Frontal cortex (tissue), 4 donors: ENCODE measurements around the gene NACA. TPM values are rescaled to one million over a fixed set of nuclear protein-coding genes. Genes with fewer than 3 reads are reported as not detected.

ENCODE experiments used
- DNase-seq, 2 donors: peaks; one replicate each; pipeline ENCODE4 v3.0.0; 2012; ENCODE audit warnings: low spot score in 2 of 2
- FAIRE-seq: peaks from 2 replicates; lab custom pipeline; 2012; peaks lifted over from hg19 to GRCh38; lab: Jason Lieb, UNC
- small RNA-seq: library from RNA; depleted of rRNA; stranded (forward); fragments of <200 nt; gene quantifications from one replicate; pipeline ENCODE3, GENCODE V24; 2014
- total RNA-seq: library from RNA; depleted of rRNA; stranded (reverse); fragments of >200 nt; gene quantifications from one replicate; pipeline ENCODE4 v1.2.3, GENCODE V29; 2014
- donor health status: control.
- donor health status: control.
- donor health status: control.

The NACA gene
- total RNA-seq, 1 donor from 2014 or later, result 969 TPM

- FAIRE-seq (no peak), DNase-seq (no peak)
These were observed 29.6 kb downstream of the NACA start for GRCh38 chr12:56695327-56696101.

GRCh38 chr12:56694161-56694560, 30.9 kb downstream of the NACA start:
- no peak for DNase-seq
- FAIRE-seq, result no peak

- no peak for FAIRE-seq
These were observed 36.3 kb downstream of the NACA start for GRCh38 chr12:56688846-56689109.

GRCh38 chr12:56688129-56688845, 36.8 kb downstream of the NACA start, which contains the start of gene PTGES3:
Gene PTGES3 (minus strand): TSS chr12:56688284. CDS start chr12:56687999, 285 bp downstream.
- no peak for FAIRE-seq
- DNase-seq, result peak; percentile 85 to 95

More at GRCh38 chr12:56688846-56689109, 36.3 kb downstream of the NACA start:
- peak in 1 of 2 donors; percentile 31 for DNase-seq

- no peak for FAIRE-seq
- peak in 1 of 2 donors; percentile 19 for DNase-seq
These were observed 37.6 kb downstream of the NACA start for GRCh38 chr12:56687223-56688128.

- FAIRE-seq (no peak), DNase-seq (no peak)
These were observed 40.2 kb downstream of the NACA start for GRCh38 chr12:56684745-56685359.

GRCh38 chr12:56682323-56682722, 42.8 kb downstream of the NACA start:
- FAIRE-seq, result no peak

GRCh38 chr12:56679883-56680575, 45.1 kb downstream of the NACA start:
- DNase-seq (no peak), FAIRE-seq (no peak)

More at GRCh38 chr12:56682323-56682722, 42.8 kb downstream of the NACA start:
- no peak for DNase-seq

- no peak for FAIRE-seq
These were observed 46.2 kb downstream of the NACA start for GRCh38 chr12:56678852-56679251.

GRCh38 chr12:56677680-56678079, 47.4 kb downstream of the NACA start:
- DNase-seq (no peak), FAIRE-seq (no peak)

More at GRCh38 chr12:56678852-56679251, 46.2 kb downstream of the NACA start:
- no peak for DNase-seq

- DNase-seq, result no peak
- no peak for FAIRE-seq
These were observed 48.1 kb downstream of the NACA start for GRCh38 chr12:56676851-56677580.

GRCh38 chr12:56671608-56672007, 53.5 kb downstream of the NACA start:
- no peak for FAIRE-seq
- DNase-seq, result no peak

- FAIRE-seq (no peak), DNase-seq (no peak)
These were observed 54.3 kb downstream of the NACA start for GRCh38 chr12:56670836-56671235.

- FAIRE-seq (no peak), DNase-seq (no peak)
These were observed 57.0 kb downstream of the NACA start for GRCh38 chr12:56668197-56668457.

Small RNA genes lying within 50 kb of the gene (small RNA-seq; reads per million reads assigned to genes)
- gene RN7SL809P, result not detected

Other genes starting within 250 kb of the NACA start
- gene GLS2, start 237.1 kb downstream of the NACA start, total RNA-seq, result 4.1 TPM
- 2.4 TPM for gene RBMS2, start 203.5 kb downstream of the NACA start, total RNA-seq
- 13.5 TPM for gene BAZ2A, start 95.0 kb downstream of the NACA start, total RNA-seq
- gene ATP5F1B, start 79.3 kb downstream of the NACA start, total RNA-seq, result 464 TPM
- 78.7 TPM for gene PTGES3, start 37.0 kb downstream of the NACA start, total RNA-seq
- gene PRIM1, start 27.0 kb upstream of the NACA start, total RNA-seq, result 31.0 TPM
- 2.4 TPM for gene HSD17B6, start 38.0 kb upstream of the NACA start, total RNA-seq
- gene SDR9C7, start 209.1 kb upstream of the NACA start, total RNA-seq, result 0.41 TPM
- 0.41 TPM for gene RDH16, start 232.3 kb upstream of the NACA start, total RNA-seq